HG03108 (cell line): ENCODE results near the gene LBR.

ENCODE experiments used
- ATAC-seq: cut with Tn5 transposase; IDR thresholded peaks from one replicate; pipeline ENCODE4 v1.9.1; 2021; ENCODE audit warnings: moderate library complexity; ENCODE audit not compliant: unreplicated experiment

Gene LBR

GRCh38 chr1:225446595-225446960, 18.7 kb upstream of the LBR start:
- no peak for ATAC-seq

- ATAC-seq = no peak
These were observed 18.1 kb upstream of the LBR start for GRCh38 chr1:225445639-225446594.

GRCh38 chr1:225442123-225442505, 14.3 kb upstream of the LBR start:
- no peak for ATAC-seq

GRCh38 chr1:225441314-225442122, 13.7 kb upstream of the LBR start:
- ATAC-seq = peak; percentile 34

GRCh38 chr1:225440380-225441221, 12.8 kb upstream of the LBR start:
- ATAC-seq = no peak

- no peak for ATAC-seq
These were observed 10.0 kb upstream of the LBR start for GRCh38 chr1:225437710-225438437.

GRCh38 chr1:225435957-225436392, 8.1 kb upstream of the LBR start:
- peak; percentile 56 for ATAC-seq

GRCh38 chr1:225435487-225435886, 7.6 kb upstream of the LBR start:
- no peak for ATAC-seq

GRCh38 chr1:225435076-225435475, 7.2 kb upstream of the LBR start:
- no peak for ATAC-seq

GRCh38 chr1:225434046-225434445, 6.2 kb upstream of the LBR start:
- ATAC-seq = no peak

- ATAC-seq = no peak
These were observed 3.4 kb upstream of the LBR start for GRCh38 chr1:225431081-225431863.

GRCh38 chr1:225430301-225430700, 2.5 kb upstream of the LBR start:
- ATAC-seq = no peak

GRCh38 chr1:225428881-225429455, 1.1 kb upstream of the LBR start:
- no peak for ATAC-seq

- ATAC-seq = peak; percentile 89
These were observed 436 bp upstream of the LBR start for GRCh38 chr1:225428068-225428880.

- ATAC-seq = peak; percentile 31
These were observed 1.2 kb downstream of the LBR start for GRCh38 chr1:225426395-225427234.

- no peak for ATAC-seq
These were observed 2.5 kb downstream of the LBR start for GRCh38 chr1:225425201-225425786.

GRCh38 chr1:225424562-225425200, 3.2 kb downstream of the LBR start:
- no peak for ATAC-seq
